Fibroblast of skin of left biceps (primary cell): ENCODE data around the gene CASKIN1.

Source experiments
- DNase-seq, 2 experiments: peaks; one replicate each; pipeline ENCODE4 v3.0.0-alpha.2; 2013; ENCODE audit warnings: low read depth in 2 of 2

Gene CASKIN1

DNA sequence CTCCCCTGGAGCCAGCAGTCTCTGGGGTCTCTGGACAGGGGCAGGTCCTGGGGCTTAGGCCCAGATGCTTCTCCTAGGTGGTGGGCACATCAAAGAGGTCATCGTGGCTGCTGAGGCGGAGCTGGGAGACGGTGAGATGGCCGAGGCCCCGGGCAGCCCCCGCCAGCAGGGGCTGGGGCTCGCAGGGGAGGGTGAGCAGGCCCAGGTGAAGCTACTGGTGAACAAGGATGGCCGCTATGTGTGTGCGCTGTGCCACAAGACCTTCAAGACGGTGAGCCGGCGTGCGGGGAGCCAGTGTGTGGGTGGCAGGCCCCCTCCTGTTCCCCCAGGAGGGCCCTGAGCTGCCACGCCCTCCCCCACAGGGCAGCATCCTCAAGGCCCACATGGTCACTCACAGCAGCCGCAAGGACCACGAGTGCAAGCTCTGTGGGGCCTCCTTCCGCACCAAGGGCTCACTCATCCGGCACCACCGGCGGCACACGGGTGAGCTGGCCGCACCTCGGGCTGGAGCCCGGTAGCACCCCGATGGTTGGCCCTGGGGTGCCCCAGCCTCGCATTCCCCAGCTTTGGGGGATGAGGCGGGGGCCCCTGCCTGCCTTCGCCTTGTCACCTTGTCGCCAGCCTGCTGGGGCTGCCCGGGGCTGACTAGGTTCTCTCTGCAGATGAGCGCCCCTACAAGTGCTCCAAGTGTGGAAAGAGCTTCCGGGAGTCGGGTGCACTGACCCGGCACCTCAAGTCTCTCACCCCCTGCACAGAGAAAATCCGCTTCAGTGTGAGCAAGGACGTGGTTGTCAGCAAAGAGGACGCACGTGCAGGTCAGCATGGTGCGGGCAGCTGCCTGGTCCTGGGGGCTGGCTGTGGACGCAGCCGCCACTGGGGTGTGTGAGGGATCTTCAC is 35.9 kb upstream of the CASKIN1 start:
- DNase-seq, result no peak

DNA sequence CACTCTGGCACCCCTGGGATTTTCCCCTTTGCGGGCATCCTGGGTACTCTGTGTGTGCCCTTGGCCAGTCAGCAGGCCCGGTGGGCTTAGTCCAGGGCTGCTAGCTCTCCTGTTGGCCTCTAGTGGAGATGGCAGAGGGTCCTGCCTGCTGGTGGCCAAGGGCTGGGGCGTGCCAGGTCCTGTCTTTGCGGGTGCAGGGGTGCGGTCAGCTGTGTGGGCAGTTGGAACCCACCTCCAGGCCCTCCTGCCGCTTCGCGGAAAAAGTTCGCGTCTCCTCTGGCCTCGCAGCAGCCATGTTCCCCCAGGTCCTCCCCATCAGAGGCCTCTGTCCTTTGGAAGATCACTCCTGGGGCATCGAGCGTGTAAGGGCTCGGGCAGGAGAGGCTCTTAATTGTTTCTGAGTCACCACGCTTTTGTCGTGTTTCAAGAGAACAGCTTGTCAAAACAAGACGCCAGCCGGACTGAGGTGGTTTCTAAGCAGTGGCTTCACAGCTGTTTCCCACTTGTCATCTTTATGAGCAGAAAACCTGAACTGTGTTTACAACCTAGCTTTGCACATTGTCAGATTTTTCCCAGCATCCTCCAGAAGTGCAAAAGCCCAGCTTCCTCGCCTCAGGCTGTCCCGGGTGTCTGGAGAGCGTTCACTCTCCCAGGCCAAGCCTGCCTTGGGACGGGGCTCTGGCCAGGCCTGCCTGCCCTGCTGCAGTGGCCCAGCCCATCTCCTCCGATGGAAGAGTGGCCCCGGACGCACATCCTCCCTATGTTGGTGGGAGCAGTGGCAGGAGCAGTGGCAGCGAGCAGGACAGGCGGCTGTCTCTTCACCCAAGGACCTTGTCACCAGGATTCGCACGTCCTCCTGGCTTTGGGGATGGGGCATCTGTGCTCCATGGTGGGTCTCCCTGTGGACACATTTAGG is 34.9 kb upstream of the CASKIN1 start:
- DNase-seq, result no peak

GRCh38 chr16:2230376-2230775 is 34.0 kb upstream of the CASKIN1 start:
- DNase-seq, result no peak

GRCh38 chr16:2229632-2230250 is 33.3 kb upstream of the CASKIN1 start:
- DNase-seq, result no peak

- no peak for DNase-seq
These were observed 32.7 kb upstream of the CASKIN1 start for GRCh38 chr16:2229091-2229490.

DNA sequence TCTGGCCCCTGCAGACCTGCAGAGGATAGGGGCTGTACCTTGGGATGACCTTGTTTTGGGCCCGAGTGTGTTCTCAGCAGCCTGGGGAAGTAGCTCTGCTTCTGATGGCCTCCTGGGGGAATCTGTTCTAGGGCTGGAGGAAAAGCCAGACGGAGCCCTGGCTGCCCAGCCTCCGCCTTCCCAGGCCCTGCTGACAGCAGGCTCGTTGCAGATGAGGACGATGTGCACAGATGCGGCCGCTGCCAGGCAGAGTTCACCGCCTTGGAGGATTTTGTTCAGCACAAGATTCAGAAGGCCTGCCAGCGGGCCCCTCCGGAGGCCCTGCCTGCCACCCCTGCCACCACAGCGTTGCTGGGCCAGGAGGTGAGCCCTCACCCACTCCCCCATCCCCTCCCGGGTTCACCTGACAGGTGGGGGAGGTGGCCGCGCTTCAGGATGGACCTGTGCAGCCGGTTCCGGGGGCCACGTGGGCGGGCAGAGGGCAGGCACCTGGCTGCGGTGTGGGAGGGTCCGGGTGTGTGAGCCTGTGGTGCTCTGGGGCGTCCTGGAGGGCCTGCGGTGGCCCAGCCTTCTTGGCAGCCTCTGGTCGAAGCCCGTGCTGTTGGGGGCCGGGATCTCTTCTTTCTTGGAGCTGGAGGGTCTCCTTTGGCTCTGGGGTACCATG is 31.9 kb upstream of the CASKIN1 start:
- DNase-seq, result no peak

DNA sequence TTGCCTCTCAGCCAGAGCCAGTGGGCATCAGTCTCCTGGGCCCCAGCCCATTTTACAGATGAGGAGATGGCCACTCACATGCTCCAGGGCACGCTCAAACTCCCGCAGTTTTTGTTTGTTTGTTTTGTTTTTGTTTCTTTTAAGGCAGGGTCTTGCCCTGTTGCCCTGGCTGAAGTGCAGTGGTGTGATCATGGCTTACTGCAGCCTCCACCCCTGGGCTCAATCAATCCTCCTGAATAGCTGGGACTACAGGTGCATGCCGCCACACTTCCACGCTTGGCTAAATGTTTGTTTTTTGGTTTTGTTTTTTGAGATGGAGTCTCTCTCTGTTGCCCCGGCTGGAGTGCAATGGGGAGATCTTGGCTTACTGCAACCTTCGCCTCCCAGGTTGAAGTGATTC is 30.5 kb upstream of the CASKIN1 start:
- no peak for DNase-seq

GRCh38 chr16:2226245-2226793 is 29.9 kb upstream of the CASKIN1 start:
- DNase-seq, result no peak

GRCh38 chr16:2223942-2224486 is 27.6 kb upstream of the CASKIN1 start:
- no peak for DNase-seq

DNA sequence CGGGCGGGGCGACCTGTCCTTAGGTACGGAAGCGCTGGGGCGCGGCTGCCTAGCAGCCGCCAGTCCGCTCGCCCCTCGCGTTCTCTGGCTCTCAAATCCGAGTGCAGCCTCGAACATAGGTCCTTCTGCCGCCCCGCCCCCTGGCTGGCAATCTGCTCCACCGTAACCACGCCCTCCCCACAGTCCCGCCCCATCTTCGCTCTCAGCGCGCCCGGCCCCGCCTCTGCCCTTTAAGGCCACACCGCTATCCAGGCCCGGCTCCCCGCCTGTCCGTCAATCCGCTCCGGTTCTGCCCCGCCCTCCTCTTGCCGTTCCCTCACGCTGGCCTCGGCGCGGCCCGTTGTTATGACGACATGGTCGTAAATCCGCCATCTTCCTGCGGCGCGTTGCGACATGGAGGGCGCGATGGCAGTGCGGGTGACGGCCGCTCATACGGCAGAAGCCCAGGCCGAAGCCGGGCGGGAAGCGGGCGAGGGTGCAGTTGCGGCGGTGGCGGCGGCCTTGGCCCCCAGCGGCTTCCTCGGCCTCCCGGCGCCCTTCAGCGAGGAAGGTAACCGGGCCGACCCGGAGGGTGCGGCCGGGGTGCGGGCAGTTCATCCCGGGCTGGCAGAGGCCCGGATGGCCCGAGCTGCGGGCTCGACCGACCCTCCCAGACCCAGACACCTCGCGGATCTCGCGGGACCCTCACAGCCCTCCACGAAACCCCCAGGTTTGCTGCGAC is 27.0 kb upstream of the CASKIN1 start, which contains the start of gene E4F1:
Gene E4F1, plus strand, starts transcription at position 371 of the 721 bp plus-strand sequence. Its CDS starts 23 bp downstream, at position 394.
- DNase-seq, result peak; percentile 98

DNA sequence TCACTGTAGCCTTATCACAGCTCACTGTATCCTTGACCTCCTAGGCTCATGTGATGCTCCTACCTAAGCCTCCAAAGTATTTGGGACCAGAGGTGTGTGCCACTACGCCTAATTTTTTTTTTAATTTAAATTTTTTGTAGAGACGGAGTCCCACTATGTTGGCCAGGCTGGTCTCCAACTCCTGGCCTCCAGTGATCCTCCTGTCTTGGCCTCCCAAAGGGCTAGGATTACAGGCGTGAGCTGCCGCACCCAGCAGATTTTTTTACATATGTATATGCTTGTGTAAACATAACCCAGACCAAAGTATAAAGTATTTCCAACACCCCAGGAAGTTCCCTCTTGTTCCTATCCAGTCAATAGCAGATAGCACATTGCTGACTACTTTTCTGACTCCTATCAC is 19.9 kb upstream of the CASKIN1 start:
- no peak for DNase-seq

GRCh38 chr16:2214719-2214968 is 18.2 kb upstream of the CASKIN1 start, which contains the start of gene PGP:
TSS of gene PGP (minus strand) at chr16:2214840. CDS start at chr16:2214777, 63 bp downstream.
- no peak for DNase-seq

GRCh38 chr16:2213817-2214718 is 17.7 kb upstream of the CASKIN1 start:
- DNase-seq, result no peak

GRCh38 chr16:2212362-2213324 is 16.2 kb upstream of the CASKIN1 start:
- DNase-seq, result no peak

DNA sequence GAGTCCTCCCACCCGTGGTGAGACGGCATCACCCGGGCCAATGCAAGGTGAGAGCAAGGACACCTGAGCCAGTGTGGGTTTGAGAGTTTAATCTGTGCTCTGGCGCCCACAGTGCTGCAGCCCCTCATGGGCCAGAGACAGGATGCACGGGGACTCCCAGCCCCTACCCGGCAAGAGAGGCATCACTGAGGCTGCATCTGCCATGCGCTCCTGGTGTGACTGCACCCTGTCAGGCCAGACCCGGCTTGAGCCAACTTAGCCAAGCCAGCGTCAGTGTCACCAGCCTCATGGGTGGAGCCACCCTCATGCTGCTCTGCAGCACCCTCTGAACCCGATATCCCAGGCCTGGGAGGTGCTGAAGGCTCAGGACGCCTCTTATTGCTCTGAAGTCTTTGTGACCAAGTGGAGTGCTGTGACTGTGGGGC is 15.5 kb upstream of the CASKIN1 start:
- no peak for DNase-seq

DNA sequence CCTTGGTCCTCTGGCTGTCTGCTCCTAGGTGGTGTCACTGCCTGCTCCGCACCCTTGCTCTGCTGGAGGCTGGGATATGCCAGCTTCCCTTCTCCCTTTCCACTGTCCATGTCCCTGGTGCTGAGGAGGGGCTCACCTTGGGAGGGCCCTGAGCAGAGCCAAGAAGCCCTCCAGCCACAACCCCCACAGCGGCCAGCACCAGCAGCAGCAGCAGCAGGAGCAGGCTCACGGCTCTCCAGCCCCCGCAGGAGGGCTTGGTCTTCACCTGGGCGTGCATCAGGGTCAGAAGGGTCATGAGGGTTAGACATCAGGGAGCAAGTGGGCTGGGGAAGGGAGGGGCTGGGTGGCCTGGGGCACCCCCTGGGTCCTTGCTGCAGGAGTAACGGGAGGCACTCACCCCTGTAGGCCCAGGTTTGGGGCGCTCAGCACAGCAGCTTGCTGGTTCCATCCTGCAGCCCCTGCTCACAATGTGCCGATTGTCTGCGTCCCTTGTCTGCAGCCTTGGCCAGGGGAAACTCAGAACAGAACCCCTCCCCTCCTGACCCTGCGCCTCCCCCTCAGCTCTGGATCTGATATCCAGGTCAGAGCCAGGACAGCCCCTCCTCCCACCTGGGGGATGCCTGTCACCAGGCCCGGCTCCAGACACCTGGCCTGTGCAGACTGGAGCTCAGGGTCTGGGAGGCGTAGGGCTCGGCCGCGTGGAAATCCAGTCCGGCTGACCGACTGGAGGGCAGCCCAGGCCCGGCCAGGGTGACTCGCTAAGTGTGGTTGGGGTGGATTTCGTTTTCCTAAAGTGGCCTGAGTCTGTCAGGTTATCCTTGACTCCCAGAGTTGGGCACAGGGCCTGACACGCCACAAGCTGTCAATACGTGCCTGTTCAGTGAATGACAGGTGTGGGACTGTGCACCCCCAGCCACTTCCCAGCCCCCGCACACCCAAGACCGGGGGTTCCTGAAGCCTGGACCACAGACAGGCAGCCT is 14.3 kb upstream of the CASKIN1 start, which contains the start of gene BRICD5:
Gene BRICD5, minus strand, starts transcription at position 478 of the 980 bp plus-strand sequence. Its CDS starts 30 bp downstream, at position 448.
- DNase-seq, result no peak

GRCh38 chr16:2210009-2210332 is 13.6 kb upstream of the CASKIN1 start:
- DNase-seq, result no peak
